Epithelial cell of esophagus (primary cell): Measurements from ENCODE around the gene C10orf53.
"Not testable (repeated sequence)": the region's sequence is repeated elsewhere in the genome, so short reads cannot be mapped to it uniquely, and the experiment has no call there.

ENCODE experiments used
- DNase-seq: peaks from one replicate; pipeline ENCODE4 v3.0.0; 2010; ENCODE audit warnings: low read depth
- H3K4me3 ChIP-seq: 2 replicates; pipeline ENCODE4 v1.5.1; 2011; ENCODE audit warnings: mild to moderate bottlenecking, low read length, control low read depth
- TF ChIP-seq, protein P1 (sequence below): IDR thresholded peaks from 2 replicates; pipeline ENCODE4 v1.5.1; 2011; ENCODE audit warnings: low read depth, mild to moderate bottlenecking, low read length, control low read depth, inconsistent platforms; ENCODE audit not compliant: insufficient read depth; ENCODE audit errors: missing control alignments

The C10orf53 gene

DNA sequence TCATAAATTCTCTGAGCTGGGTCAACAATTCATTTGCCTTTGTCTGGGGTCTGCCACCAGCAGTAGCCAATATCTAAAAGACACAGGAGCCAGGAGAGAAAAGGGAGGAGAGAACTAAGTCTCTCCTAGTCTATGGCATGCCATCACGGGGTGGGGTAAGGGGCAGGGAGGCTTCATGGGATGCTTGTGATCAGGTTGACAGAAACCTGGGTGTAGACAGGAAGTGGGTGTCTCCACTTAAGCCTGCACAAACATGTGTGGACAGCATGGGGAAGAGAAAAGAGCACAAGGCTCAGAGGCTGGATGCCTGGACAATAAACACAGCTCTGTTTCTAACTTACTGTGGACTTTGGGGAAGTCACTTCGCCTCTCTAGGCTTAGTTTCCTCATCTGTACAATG is 11.5 kb upstream of the C10orf53 start:
- peak; percentile 60 for DNase-seq
- TF ChIP-seq, protein P1, sequence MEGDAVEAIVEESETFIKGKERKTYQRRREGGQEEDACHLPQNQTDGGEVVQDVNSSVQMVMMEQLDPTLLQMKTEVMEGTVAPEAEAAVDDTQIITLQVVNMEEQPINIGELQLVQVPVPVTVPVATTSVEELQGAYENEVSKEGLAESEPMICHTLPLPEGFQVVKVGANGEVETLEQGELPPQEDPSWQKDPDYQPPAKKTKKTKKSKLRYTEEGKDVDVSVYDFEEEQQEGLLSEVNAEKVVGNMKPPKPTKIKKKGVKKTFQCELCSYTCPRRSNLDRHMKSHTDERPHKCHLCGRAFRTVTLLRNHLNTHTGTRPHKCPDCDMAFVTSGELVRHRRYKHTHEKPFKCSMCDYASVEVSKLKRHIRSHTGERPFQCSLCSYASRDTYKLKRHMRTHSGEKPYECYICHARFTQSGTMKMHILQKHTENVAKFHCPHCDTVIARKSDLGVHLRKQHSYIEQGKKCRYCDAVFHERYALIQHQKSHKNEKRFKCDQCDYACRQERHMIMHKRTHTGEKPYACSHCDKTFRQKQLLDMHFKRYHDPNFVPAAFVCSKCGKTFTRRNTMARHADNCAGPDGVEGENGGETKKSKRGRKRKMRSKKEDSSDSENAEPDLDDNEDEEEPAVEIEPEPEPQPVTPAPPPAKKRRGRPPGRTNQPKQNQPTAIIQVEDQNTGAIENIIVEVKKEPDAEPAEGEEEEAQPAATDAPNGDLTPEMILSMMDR: no peak
- no peak overlapping the region for H3K4me3 ChIP-seq

DNA sequence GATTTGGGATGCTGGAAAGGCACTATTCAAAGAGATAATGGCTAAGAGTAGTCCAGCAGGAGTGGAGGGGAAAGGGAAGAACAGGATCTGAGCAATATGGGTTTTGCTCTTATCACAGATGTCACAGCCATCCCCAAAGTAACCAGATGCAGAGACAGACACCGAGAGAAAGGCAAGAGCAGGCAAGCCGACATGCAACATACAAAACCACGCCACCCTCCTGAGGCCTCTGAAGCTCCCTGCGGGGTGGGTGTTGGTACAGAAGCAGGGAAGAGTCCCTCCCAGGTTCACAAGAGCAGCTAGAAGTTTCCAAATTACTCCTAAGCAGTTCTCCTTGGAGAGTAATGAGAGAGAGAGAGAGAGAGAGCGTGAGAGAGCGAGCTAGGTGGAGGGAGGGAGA is 10.8 kb upstream of the C10orf53 start:
- TF ChIP-seq, protein P1: no peak
- no peak for DNase-seq
- no peak overlapping the region for H3K4me3 ChIP-seq

DNA sequence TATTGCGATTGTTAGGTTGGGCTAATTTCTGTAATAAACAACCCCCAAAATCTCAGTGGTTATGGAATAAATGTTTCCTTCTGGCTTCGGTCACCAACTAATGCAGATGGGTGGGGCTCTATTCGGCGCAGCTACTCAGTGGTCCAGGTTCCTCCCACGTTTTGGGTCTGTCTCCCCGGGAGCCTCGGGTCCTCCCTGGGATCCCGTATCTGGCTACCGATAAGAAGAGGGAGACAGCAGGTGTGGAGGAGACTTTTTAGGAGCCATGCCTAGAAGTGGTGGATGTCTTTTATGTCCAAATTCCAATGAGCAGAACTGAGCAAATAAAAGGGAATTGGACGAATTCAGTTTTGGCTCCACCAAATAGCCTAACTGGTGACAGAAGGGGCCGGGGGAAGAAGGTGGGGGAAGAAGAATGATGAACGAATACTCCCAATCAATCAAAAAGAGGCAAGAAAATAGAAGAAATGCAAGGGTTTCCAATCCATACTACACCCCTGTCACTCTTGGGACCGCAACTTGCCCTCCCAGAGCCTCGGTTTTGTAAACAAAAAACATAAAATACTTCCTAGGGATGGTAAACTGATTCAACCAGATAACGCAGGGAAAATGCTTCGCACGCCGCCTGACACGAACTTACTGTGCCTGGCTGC is 498 bp upstream of the C10orf53 start:
- no peak for DNase-seq
- no peak overlapping the region for H3K4me3 ChIP-seq
- TF ChIP-seq, protein P1: no peak

DNA sequence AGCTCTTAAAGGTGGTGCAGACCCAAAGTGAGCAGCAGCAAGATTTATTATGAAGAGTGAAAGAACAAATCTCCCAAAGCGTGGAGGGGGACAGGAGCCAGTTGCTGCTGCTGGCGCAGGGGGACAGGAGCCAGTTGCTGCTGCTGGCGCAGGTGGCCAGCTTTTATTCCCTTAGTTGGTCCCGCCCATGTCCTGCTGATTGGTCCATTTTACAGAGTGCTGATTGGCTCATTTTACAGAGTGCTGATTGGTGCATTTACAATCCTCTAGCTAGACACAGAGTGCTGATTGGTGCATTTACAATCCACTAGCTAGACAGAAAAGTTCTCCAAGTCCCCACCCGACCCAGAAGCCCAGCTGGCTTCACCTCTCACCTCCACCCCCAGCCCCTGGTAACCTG is 3.0 kb downstream of the C10orf53 start:
- not testable (repeated sequence) for DNase-seq

GRCh38 chr10:49682879-49683278 is 3.4 kb downstream of the C10orf53 start:
- H3K4me3 ChIP-seq: no peak overlapping the region
- TF ChIP-seq, protein P1: no peak
- no peak for DNase-seq

More for the DNA sequence above, 3.0 kb downstream of the C10orf53 start:
- H3K4me3 ChIP-seq: not testable (repeated sequence)

DNA sequence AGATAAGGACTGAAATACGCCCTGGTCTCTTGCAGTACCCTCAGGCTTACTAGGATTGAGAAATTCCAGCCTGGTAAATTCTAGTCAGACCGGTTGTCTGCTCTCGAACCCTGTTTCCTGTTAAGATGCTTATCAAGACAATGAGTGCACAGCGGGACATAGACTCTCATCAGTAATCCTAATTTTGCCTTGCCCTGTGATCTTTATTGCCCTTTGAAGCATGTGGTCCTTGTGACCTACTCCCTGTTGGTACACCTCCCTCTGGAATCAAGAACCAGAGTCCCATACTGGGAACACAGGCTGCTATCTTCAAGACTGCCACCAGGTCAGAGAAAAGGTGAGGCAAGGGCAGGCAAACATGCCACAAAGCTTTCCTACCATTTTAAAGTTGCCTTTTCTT is 7.2 kb downstream of the C10orf53 start:
- H3K4me3 ChIP-seq: no peak overlapping the region
- no peak for DNase-seq
- TF ChIP-seq, protein P1: no peak

DNA sequence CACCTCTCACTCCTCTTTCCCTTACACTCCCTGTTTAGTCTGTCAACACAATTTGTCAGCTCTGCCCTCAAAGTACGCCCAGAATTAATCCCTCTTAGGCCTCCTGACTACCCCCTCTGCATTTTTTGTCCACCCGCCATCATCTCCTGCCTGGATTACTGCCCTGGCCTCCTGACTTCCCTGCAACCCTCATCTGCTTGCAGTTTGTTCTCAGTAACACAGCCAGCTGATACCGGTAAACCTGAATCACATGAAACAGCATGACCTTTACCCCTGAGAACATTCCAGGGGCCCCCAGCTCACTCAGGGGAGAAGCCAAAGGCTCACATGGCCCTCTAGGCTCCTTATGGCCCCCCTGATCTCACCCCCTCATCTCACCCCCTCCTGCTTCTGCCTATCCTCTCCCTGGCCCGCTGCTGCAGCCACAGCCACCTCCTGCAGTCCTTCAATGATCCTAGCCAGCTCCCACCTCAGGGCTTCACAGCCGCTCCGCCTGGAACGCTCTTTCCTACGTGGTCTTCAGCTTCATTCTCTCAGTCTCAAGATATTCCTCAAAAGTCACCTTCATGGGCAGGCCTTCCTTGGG is 8.9 kb downstream of the C10orf53 start:
- no peak overlapping the region for H3K4me3 ChIP-seq
- DNase-seq: no peak
- TF ChIP-seq, protein P1: no peak
